GM23338 (cell line): ENCODE results near the gene MFAP3L. TPM values are rescaled to one million over a fixed set of nuclear protein-coding genes. Genes with fewer than 3 reads are reported as not detected.

Experiments
- ATAC-seq: fragments of 200-7000 bp; cut with Tn5 transposase; 3 replicates; pipeline ENCODE4 v1.9.1; 2020
- DNase-seq: peaks from one replicate; pipeline ENCODE4 v3.0.0-alpha.2; 2015; ENCODE audit warnings: low spot score
- H2AFZ ChIP-seq: fragments of 200-600 bp; sonication (generic); 2 replicates; pipeline ENCODE4 v1.8.0; 2016; ENCODE audit warnings: antibody characterized with exemption, mild to moderate bottlenecking, moderate library complexity
- H3F3A ChIP-seq: fragments of 200-600 bp; sonication (generic); replicated peaks from 2 replicates; pipeline ENCODE4 v1.8.0; 2017; ENCODE audit warnings: antibody characterized with exemption, mixed run types, low read depth
- H3K27ac ChIP-seq: fragments of 200-600 bp; sonication (generic); 2 replicates; pipeline ENCODE4 v1.6.1; 2016; ENCODE audit warnings: low read depth
- H3K27me3 ChIP-seq: fragments of 200-600 bp; sonication (generic); 2 replicates; pipeline ENCODE4 v1.8.0; 2016; ENCODE audit warnings: mild to moderate bottlenecking, mixed run types, moderate library complexity; ENCODE audit not compliant: insufficient read depth
- H3K36me3 ChIP-seq: fragments of 200-600 bp; sonication (generic); 2 replicates; pipeline ENCODE4 v1.8.0; 2016; ENCODE audit warnings: mild to moderate bottlenecking; ENCODE audit not compliant: insufficient read depth
- H3K4me1 ChIP-seq: fragments of 200-600 bp; sonication (generic); 2 replicates; pipeline ENCODE4 v1.8.0; 2016; ENCODE audit warnings: mild to moderate bottlenecking, moderate library complexity; ENCODE audit not compliant: insufficient read depth
- H3K4me2 ChIP-seq: fragments of 200-600 bp; sonication (generic); 2 replicates; pipeline ENCODE4 v1.7.1; 2017; ENCODE audit warnings: mixed run types
- H3K4me3 ChIP-seq: fragments of 200-600 bp; sonication (generic); 2 replicates; pipeline ENCODE4 v1.6.1; 2016; ENCODE audit warnings: mixed run types
- H3K79me2 ChIP-seq: fragments of 200-600 bp; sonication (generic); replicated peaks from 2 replicates; pipeline ENCODE4 v1.8.0; 2017; ENCODE audit warnings: mild to moderate bottlenecking; ENCODE audit not compliant: insufficient read depth
- H3K9me2 ChIP-seq: fragments of 200-600 bp; sonication (generic); 2 replicates; pipeline ENCODE4 v1.8.0; 2017; ENCODE audit not compliant: insufficient read depth
- H4K20me1 ChIP-seq: fragments of 200-600 bp; sonication (generic); replicated peaks from 2 replicates; pipeline ENCODE4 v1.8.0; 2017; ENCODE audit warnings: mild to moderate bottlenecking; ENCODE audit not compliant: insufficient read depth
- H3K27ac Mint-ChIP-seq: 2 replicates; pipeline ENCODE4 v1.8.0; 2020; ENCODE audit warnings: inconsistent platforms, mild to moderate bottlenecking, moderate library complexity, mixed read lengths
- H3K27me3 Mint-ChIP-seq: 3 replicates; pipeline ENCODE4 v1.8.0; 2022; ENCODE audit warnings: low read depth, mild to moderate bottlenecking, moderate library complexity, mixed read lengths, inconsistent platforms; ENCODE audit not compliant: insufficient read depth, poor library complexity
- H3K36me3 Mint-ChIP-seq: 3 replicates; pipeline ENCODE4 v1.8.0; 2021; ENCODE audit warnings: low read depth, mild to moderate bottlenecking, inconsistent platforms, moderate library complexity, mixed read lengths
- H3K4me1 Mint-ChIP-seq: 3 replicates; pipeline ENCODE4 v1.8.0; 2020; ENCODE audit warnings: mild to moderate bottlenecking, inconsistent platforms, mixed read lengths
- H3K4me3 Mint-ChIP-seq: 3 replicates; pipeline ENCODE4 v1.8.0; 2021; ENCODE audit warnings: moderate library complexity, mild to moderate bottlenecking, inconsistent platforms, mixed read lengths
- H3K9me3 Mint-ChIP-seq: 3 replicates; pipeline ENCODE4 v1.8.0; 2020; ENCODE audit warnings: moderate library complexity, mild to moderate bottlenecking, inconsistent platforms, mixed read lengths
- CREB1 ChIP-seq: fragments of 250-450 bp; sonication (Bioruptor Pico); IDR thresholded peaks from 2 replicates; pipeline ENCODE4 v1.5.0; 2020; ENCODE audit warnings: low read depth, mild to moderate bottlenecking, moderate library complexity
- CTCF ChIP-seq, 2 experiments: fragments of 200-600 bp in 1 of 2; sonication (generic) in 1 of 2; conservative IDR thresholded peaks; 2 replicates each; pipeline versions ENCODE4 v1.5.1 to v1.6.1; 2016 to 2017; ENCODE audit warnings: antibody characterized with exemption in 2 of 2, low read depth in 2 of 2, mild to moderate bottlenecking in 2 of 2, moderate library complexity in 1 of 2
- EZH2phosphoT487 ChIP-seq: fragments of 200-600 bp; sonication (generic); IDR thresholded peaks from one replicate; pipeline ENCODE4 v1.8.1; 2018; ENCODE audit warnings: antibody characterized with exemption; ENCODE audit not compliant: unreplicated experiment
- JUNB ChIP-seq: IDR thresholded peaks from one replicate; pipeline ENCODE4 v1.6.1; 2016; ENCODE audit warnings: antibody characterized with exemption; ENCODE audit not compliant: unreplicated experiment
- POLR2AphosphoS5 ChIP-seq: IDR thresholded peaks from 2 replicates; pipeline ENCODE4 v1.6.1; 2016; ENCODE audit warnings: antibody characterized with exemption, low read depth
- REST ChIP-seq: IDR thresholded peaks from one replicate; pipeline ENCODE4 v1.6.1; 2018; ENCODE audit warnings: antibody characterized with exemption; ENCODE audit not compliant: unreplicated experiment
- STAT1 ChIP-seq: IDR thresholded peaks from one replicate; pipeline ENCODE4 v1.6.1; 2016; ENCODE audit warnings: antibody characterized with exemption; ENCODE audit not compliant: unreplicated experiment
- ZNF114 ChIP-seq: fragments of 250-450 bp; sonication (Bioruptor Pico); IDR thresholded peaks from 2 replicates; pipeline ENCODE4 v1.5.0; 2020; ENCODE audit warnings: mild to moderate bottlenecking, moderate library complexity
- ZNF331 ChIP-seq: fragments of 250-450 bp; sonication (Bioruptor Pico); IDR thresholded peaks from 2 replicates; pipeline ENCODE4 v1.5.0; 2020; ENCODE audit warnings: low read depth, mild to moderate bottlenecking, moderate library complexity
- polyA plus RNA-seq: library from polyadenylated mRNA; unstranded; fragments of >200 nt; fragmentation: Nextera tagmentation; extraction: Ambion mirVana; gene quantifications from 2 replicates; pipeline ENCODE4 v1.2.1, GENCODE V29; 2016
- total RNA-seq: library from RNA; depleted of rRNA; stranded (reverse); fragments of >200 nt; shearing (Covaris generic); gene quantifications from 2 replicates; pipeline ENCODE4 v1.2.3, GENCODE V29; 2014

The MFAP3L gene
- total and polyA plus RNA-seq, 2 experiments from 2014 or later, result 3.4 to 7.9 TPM

- TF ChIP-seq REST (no peak), STAT1 (no peak), EZH2phosphoT487 (no peak), CREB1 (CRISPR knock-in tag) (no peak), ZNF331 (no peak), JUNB (no peak), POLR2AphosphoS5 (no peak), CTCF (conservative IDR thresholded peaks at IDR 0.05; ENCODE audit: low read depth in 2 of 2) (no peak), ZNF114 (no peak)
Measured at GRCh38 chr4:170001011-170001744, 25.0 kb downstream of the MFAP3L start (continued).

DNA sequence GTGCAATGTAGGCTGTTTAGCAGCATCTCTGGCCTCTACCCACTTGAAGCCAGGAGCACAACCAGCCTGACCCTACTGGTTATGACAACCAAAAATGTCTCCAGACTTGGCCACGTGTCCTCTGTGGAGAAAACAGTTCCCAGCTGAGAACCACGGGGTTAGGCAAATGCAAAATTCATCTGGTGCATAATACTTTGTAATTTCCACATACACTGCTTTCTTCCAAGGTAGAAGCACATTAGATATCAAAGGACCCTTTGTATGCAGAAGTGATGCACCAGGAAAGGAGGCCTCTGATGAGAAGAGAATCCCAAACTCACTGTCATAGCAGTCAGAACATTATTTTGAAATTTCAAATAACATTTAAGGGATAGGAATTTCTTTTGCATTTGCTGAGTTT, 26.3 kb downstream of the MFAP3L start:
- Histone ChIP-seq H3K4me3 (no peak overlapping the region), H3K4me2 (no peak overlapping the region), H2AFZ (no peak overlapping the region), H3K27ac (no peak overlapping the region), H3K27me3 (no peaks in the 10 kb centered on the region), H3K9me2 (no peaks in the 10 kb centered on the region; the same call in 1 of the 2 replicates), H3K36me3 (no peaks in the 10 kb centered on the region), H4K20me1 (no peaks in the 10 kb centered on the region), H3K4me1 (peaks cover 18% of the 10 kb centered on the region), H3K79me2 (no peaks in the 10 kb centered on the region), H3F3A (no peaks in the 10 kb centered on the region)
- no peak for TF ChIP-seq POLR2AphosphoS5
- Mint-ChIP-seq H3K27ac (no peak overlapping the region), H3K36me3 (no peaks in the 10 kb centered on the region), H3K4me3 (no peak overlapping the region), H3K9me3 (no peaks in the 10 kb centered on the region), H3K4me1 (peaks cover 27% of the 10 kb centered on the region), H3K27me3 (peaks cover 2% of the 10 kb centered on the region)
- no peak for DNase-seq
- no peak for ATAC-seq
